GM19239 (cell line): ENCODE data around the gene ATG5.
"Not testable (repeated sequence)": the region's sequence is repeated elsewhere in the genome, so short reads cannot be mapped to it uniquely, and the experiment has no call there.

Experiments used
- DNase-seq: peaks from one replicate; pipeline ENCODE4 v3.0.0; 2011; ENCODE audit warnings: low spot score; ENCODE audit not compliant: insufficient read length
- FAIRE-seq: peaks from 2 replicates; lab custom pipeline; 2011; peaks lifted over from hg19 to GRCh38; lab: Jason Lieb, UNC

Gene ATG5

DNA sequence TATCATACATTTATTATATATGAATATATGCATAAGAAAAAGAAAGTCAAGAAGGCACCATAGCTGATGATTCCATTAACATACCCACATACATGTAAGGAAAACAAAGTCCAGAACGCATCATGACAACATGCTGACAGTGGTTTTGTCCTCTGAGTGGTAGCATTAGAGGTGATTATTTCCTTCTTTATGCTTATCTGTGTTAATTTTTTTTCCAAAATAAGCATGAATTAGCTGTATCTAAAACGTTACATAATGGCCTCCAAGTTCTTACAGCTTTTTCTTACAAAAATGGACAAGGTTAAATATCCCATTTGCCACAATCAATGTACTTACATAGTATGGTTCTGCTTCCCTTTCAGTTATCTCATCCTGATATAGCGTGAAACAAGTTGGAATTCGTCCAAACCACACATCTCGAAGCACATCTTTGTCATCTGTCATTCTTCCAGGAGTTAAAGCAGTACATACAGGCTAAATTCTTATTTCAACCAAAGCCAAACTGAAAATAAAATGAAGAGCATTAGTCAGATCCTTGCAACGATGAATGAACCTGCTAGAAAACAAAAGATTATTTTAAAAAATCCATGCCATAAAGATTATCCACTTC, 9.7 kb downstream of the ATG5 start:
- no peak for FAIRE-seq
- no peak for DNase-seq

GRCh38 chr6:106309766-106310373, 15.7 kb downstream of the ATG5 start:
- DNase-seq (no peak), FAIRE-seq (no peak)

DNA sequence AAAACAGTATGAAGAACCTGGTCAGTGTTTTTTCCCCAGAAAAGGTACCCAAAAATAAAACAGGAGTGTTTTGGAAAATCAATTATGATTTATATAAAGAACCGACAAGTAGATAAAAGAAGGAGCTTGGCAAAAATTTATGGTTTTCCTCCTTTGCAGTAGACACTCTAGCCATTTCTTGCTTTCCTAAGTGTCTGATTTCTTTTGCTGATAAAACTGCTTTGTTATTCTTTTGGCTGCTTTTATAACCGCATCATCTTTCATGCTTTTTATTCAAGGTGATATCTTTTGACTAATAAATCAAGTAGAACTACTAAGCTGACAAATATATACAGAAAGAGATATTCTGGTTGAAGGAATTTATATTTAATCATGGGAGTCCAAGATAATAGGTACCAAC, 16.6 kb downstream of the ATG5 start:
- no peak for DNase-seq

DNA sequence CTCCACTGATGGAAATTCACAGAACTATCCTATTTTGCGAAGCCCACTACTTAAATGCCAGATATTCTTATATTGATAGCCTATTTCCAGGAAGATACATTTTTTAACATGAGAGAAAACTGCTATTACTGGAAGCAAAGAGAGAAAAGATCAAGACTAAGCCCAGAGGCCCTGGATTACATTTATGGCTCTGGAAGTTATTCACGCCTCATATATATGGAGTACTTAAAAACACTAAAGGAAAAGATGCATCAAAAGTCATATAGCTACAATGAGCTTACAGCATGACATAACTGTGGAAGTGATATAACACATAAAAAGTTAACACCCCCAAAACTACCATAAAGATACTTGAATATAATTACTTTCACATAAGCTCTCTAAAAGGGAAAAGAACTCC, 19.8 kb downstream of the ATG5 start:
- FAIRE-seq (no peak), DNase-seq (no peak)

More for the DNA sequence above, 16.6 kb downstream of the ATG5 start:
- FAIRE-seq = no peak

DNA sequence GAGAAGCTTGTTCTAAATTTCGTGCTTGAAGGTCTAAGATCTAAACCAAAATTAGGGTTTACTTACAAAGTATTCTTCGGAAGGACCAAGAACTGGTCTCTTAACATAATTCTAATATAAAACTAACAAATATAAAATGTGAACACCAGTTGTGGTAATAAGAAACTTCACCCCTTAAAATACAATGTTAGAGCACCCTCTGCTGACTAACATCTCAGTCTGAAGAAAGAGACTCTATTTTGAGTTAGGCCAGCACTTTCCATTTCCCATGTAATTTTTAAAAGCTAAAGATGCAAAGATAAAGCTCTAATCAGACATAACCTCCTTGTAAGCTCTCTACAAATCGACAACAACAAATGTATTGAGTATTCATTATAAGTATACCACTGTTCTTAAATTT, 24.6 kb downstream of the ATG5 start:
- DNase-seq (no peak), FAIRE-seq (peak; percentile 77)

DNA sequence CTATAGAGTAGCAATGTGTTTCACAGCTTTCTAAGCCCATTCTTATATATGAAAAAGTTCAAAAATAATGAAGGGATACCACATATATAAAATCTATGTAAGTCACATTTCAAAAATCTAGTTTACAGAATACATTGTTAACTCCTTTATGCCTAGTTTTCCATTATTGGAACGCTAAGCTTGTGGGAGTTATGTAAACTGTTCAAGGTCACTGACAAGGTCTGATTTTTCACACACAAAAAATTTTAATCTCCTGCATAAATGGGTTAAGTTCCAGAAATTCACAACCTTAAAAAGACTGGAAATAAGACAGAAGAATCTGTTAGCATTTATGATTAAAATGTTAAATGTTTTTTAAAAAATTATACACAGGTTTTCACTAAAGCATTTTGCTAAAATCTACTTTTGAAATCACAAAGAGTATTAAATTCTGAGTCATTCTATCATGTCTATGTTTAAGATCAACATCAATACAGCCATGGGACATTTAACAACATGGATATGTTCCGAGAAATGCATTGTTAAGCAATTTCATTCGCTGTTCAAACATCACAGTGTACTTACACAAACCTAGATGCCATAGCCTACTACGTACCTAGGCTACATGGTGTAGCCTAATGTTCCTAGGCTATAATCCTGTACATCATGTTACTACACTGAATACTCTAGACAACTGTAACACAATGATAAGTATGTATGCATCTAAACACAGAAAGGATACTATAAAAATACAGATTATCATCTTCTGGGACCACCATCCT, 25.4 kb downstream of the ATG5 start:
- peak; percentile 66 for FAIRE-seq
- no peak for DNase-seq

DNA sequence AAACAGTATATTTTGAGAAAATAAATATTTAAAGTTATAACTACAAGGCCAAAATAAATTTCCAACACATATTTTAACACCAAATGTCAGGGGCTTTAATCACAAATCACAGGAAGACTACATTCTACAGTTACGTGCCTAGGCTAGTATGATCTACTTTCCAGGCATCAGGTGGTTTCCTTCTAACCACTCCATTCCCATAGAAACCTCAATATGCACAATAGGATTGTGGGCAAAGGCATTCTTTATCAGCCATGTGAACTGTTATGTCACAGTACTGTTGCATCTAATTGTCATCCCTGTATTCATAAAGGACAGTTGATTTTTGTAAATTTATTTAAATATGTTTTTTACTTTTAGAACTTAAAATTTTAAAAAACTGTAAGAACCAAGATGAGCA, 32.4 kb downstream of the ATG5 start:
- DNase-seq = no peak
- FAIRE-seq = peak; percentile 70

GRCh38 chr6:106290954-106291353, 34.6 kb downstream of the ATG5 start:
- FAIRE-seq (peak; percentile 39), DNase-seq (no peak)

DNA sequence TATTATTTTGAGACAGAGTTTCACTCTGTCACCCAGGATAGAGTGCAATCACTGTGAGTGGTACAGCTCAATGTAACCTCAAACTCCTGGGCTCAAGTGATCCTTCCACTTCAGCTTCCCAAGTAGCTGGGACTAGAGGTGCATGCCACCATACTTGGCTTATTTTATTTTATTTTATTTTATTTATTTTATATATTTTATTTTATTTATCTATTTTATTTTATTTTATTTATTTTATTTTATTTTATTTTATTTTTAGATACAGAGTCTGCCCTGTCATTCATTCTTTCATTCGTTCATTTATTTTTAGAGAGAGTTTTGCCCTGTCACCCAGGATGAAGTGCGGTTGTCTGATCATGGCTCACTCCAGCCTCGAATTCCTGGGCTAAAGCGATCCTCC, 35.5 kb downstream of the ATG5 start:
- FAIRE-seq = no peak
- no peak for DNase-seq

- FAIRE-seq (no peak), DNase-seq (no peak)
These were observed 38.3 kb downstream of the ATG5 start for GRCh38 chr6:106287215-106287614.

- FAIRE-seq (no peak), DNase-seq (no peak)
These were observed 38.8 kb downstream of the ATG5 start for GRCh38 chr6:106286746-106287145.

DNA sequence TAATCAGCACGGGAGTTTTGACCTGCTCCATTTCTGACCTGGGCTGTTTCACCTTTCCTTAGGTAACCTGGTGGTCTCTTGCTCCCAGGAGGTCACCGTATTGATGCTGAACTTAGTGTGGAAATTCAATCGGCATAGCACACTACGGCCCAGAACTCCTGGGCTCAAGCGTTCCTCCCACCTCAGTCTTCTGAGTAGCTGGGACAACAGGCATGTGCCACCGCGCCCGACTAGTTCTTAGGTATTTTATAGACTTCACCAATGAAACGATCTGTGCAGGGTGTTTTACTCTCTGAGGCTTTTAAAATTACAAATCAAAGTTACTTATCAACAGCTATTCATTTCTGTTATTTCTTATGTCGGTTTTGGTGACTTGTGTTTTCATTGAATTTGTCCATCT, 42.1 kb downstream of the ATG5 start:
- no peak for DNase-seq
- FAIRE-seq = no peak

DNA sequence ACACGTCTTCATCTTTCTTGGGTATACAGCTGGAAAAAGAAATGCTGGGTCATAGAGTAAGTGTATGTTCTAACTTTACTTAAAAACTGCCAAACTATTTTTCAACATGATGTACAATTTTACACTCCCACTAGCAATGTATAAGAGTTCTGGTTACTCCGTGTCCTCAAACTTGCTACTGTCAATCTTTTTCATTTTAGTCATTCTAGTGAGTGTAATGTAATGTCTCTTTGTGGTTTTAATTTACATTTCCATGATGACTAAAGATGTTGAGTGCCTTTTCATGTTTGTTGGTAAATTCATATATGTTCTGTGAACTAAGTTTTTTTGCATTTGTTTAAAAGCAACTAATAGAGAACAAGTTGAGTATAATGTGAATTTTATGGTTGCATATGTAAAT, 43.9 kb downstream of the ATG5 start:
- FAIRE-seq = no peak

DNA sequence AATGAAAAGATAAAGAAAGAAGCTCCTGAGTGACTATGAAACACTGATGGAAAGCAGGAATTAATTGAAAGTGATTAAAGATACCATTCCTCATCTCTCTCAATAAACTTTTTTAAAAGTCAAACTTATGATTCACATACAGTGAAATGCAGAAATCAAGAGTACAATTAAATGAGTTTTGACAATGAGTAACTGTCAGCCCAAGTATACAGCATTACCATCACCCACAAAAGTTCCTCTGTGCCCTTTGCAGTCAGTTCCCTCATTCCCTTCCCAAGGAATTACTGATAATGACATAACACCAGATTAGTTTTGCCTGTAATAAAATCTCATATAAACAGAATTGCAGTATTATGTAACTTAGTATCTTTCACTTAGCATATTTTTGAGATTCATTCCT, 44.5 kb downstream of the ATG5 start:
- no peak for DNase-seq
- FAIRE-seq = peak; percentile 31

More for the DNA sequence above, 43.9 kb downstream of the ATG5 start:
- DNase-seq = no peak

GRCh38 chr6:106279179-106279578, 46.4 kb downstream of the ATG5 start:
- no peak for FAIRE-seq
- DNase-seq = no peak

GRCh38 chr6:106275692-106276091, 49.9 kb downstream of the ATG5 start:
- DNase-seq = no peak
- no peak for FAIRE-seq

GRCh38 chr6:106273087-106273486, 52.5 kb downstream of the ATG5 start:
- DNase-seq = no peak
- peak; percentile 89 for FAIRE-seq

DNA sequence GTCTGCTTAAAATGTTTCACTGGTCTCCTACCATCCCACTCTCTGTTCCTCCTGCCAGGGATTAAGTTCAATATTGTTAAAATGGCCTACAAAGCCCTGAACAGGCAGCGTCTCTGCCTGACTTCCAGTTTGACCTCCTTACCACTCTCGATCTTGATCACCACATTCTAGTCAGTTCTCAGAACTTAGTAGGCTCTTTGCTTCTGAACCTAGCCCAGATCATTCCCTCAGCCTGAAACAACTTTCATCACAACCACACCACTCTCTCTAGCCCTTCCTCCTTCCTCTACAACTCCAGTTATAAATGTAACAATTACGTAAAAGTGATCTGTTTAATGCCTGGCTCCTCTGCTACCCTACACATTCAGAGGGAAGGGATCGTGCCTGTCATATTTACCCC, 53.3 kb downstream of the ATG5 start:
- no peak for FAIRE-seq
- DNase-seq = no peak

GRCh38 chr6:106270414-106270813, 55.1 kb downstream of the ATG5 start:
- no peak for FAIRE-seq
- no peak for DNase-seq

GRCh38 chr6:106269268-106269919, 56.2 kb downstream of the ATG5 start:
- DNase-seq = not testable (repeated sequence)

GRCh38 chr6:106268500-106268899, 57.1 kb downstream of the ATG5 start:
- not testable (repeated sequence) for DNase-seq, FAIRE-seq

More at GRCh38 chr6:106269268-106269919, 56.2 kb downstream of the ATG5 start:
- FAIRE-seq = not testable (repeated sequence)
